Stimulated activated CD4-positive, alpha-beta T cell treated with anti-CD3 and anti-CD28 coated beads, TNF-alpha, amount 100 ng/mL, for 24 hours (primary cell): ENCODE measurements around the gene KBTBD2.
A peak's percentile ranks its signal among the peaks of the same experiment; 100 is the strongest.
"Not testable (repeated sequence)": the region's sequence is repeated elsewhere in the genome, so short reads cannot be mapped to it uniquely, and the experiment has no call there.

ENCODE experiments used
- DNase-seq, 3 experiments: peaks; one replicate each; pipeline ENCODE4 v3.0.0-alpha.2; 2020; ENCODE audit warnings: low read depth in 3 of 3

The KBTBD2 gene

GRCh38 chr7:32891043-32891799, at the start of gene KBTBD2:
KBTBD2 (minus strand) TSS chr7:32891760; CDS start chr7:32879604, 12,156 bp downstream.
- DNase-seq: peak; percentile 43 to 79 (median 50)

- DNase-seq: no peak
These were observed 49.6 kb upstream of the KBTBD2 start for GRCh38 chr7:32941181-32941580.

GRCh38 chr7:32937344-32938174, 46.0 kb upstream of the KBTBD2 start:
- DNase-seq: no peak

DNA sequence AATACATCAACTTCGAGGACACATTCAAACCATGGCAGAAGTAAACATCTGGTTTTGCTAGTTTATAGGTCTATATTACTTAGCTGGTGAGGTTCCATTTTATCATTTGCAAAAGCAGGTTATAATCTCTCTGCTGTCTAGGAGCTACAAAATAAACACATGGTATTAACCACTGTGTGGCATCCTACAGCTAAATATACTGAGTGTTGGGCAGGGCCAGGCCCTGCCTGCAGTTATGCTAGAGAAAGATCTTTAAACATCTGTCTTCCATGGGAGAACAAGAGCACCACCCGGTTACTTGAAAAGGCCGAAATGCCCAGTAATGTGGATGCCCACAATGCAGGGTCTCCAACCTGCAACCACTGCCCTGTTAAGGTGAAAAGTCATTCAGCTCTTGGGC, 45.1 kb upstream of the KBTBD2 start:
- DNase-seq: no peak

DNA sequence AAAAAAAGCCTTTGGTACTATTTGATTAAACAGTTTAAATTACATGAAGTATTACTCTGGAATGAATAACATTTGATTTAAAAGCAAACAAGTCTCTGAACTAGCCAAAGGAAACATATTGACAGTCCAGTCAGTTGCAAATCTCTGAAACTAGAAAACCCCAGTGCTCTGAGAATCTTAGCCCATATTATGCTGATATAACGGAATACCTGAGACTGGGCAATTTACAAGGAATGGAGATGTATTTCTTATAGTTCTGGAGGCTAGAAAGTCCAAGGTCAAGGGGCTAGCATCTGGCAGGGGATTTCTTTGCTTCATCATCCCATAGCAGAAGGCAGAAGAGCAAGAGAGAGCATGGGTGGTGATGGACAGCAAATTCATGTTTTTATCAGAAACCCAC, 44.0 kb upstream of the KBTBD2 start:
- DNase-seq: no peak

DNA sequence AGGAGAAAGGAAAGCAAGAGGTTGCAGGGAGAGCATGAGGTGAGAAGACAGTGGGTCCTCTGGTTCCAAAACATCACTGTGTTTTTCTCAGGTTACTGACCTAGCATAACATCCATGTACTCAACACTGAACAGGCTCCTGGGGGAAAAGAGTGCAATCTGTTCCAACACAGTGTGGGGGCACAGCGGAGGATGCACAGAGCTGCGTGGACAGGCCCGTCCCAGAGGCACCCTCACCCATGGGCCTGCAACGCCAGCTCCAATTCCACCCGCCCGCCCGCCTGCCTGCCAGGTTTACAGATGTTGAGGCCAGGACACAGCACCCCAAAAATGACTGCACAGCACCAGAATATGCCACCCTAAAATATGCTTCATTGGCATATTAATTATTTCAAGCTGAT, 38.8 kb upstream of the KBTBD2 start:
- no peak for DNase-seq

- no peak for DNase-seq
These were observed 38.0 kb upstream of the KBTBD2 start for GRCh38 chr7:32929430-32930143.

GRCh38 chr7:32928785-32929298, 37.3 kb upstream of the KBTBD2 start:
- DNase-seq: no peak

- no peak for DNase-seq
These were observed 30.3 kb upstream of the KBTBD2 start for GRCh38 chr7:32921896-32922295.

DNA sequence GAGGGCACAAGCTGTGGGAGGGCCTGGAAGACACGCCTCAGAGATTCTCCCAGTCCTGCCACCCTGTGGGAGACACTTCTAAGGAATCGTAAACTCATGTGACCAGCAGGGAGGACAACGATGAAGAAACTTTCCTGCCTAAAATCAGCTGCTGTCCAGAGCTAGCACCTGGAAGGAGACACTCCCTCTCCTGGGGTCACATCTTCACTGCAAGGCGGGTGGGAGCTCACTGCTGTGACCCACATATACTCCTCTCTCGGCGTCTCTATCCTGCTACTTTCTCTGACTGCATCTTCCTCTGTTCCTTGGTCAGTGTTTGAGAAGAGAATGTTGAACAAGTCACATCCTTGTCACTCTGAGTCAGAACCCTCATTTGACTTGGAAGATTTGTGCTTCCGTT, 25.4 kb upstream of the KBTBD2 start:
- not testable (repeated sequence) for DNase-seq

DNA sequence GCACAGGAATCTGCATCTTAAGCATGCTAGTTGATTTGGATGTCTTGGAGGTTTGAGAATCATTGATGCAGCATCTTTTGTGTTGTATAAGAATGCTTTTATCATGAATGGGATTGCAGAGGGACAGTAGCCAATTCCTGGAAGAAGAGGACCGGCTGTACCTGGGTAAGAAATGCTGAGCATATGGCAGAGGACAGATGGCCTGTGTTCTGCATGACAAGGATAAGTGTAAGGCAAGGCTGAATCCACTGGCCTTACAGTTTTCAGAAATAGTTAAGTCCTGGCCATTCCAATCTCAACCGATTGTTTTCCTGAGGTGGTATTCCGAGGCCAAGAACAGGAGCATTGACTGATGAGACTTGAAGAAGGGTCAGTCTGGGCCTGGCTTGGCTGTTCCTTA, 24.4 kb upstream of the KBTBD2 start:
- DNase-seq: no peak

- DNase-seq: no peak
These were observed 23.5 kb upstream of the KBTBD2 start for GRCh38 chr7:32915041-32915536.

DNA sequence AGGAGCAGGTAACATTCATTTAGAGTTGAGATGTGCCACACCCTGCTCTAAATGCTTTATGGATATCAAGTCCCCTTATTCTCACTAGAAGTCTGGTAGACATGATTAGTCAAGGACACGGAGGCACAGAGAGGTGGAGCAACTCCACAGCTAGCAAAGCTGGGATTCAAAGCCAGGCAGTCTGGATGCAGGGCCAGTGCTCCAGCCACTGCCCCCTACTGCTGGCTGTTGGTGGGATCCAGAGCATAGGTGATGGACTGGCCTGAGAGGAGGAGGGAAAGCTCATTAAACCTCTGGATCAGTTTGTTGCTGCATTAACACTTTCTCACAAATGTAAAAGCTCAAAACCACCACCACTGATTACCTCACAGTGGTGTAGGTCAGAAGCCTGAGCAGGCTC, 22.6 kb upstream of the KBTBD2 start:
- no peak for DNase-seq

- DNase-seq: no peak
These were observed 18.6 kb upstream of the KBTBD2 start for GRCh38 chr7:32910195-32910594.

DNA sequence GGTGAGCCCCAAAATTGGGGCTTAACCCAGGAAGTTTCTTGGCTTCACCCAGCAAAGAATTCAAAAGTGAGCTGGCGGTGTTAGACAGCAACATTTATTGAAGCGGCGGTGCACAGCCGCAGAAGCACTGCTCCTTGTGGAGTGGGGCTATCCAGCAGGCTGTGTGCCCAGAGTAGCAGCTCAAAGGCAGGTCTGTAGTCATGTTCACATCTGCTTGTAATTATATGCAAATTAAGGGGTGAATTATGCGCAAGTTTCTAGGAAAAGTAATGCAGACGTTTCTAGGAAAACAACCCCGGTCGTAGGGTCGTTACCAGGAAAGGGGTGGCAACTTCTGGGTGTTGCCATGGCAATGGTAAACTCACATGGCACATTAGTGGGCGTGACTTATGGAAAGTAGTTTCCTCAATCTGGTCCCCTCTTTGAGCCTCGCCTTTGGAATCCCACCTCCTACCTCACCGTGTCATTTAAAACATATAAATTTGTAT, 13.7 kb upstream of the KBTBD2 start:
- peak; percentile 38 to 62 (median 61) for DNase-seq

GRCh38 chr7:32901629-32902028, 10.1 kb upstream of the KBTBD2 start:
- no peak for DNase-seq

- no peak for DNase-seq
These were observed 9.0 kb upstream of the KBTBD2 start for GRCh38 chr7:32900433-32900995.

DNA sequence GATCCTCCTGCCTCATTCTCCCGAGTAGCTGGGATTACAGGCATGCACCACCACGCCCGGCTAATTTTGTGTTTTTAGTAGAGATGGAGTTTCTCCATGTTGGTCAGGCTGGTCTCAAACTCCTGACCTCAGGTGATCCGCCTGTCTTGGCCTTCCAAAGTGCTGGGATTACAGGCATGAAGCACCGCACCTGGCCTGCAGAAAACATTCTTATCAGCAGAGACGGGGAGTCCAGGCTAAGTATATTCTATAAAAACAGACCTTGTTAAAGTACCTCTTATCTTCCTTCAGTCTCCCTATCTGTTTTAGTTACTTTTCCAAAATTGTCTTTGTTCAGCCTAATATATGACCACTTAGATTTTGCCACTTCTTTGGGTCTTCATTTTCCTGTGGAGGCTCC, 5.8 kb upstream of the KBTBD2 start:
- DNase-seq: not testable (repeated sequence)

DNA sequence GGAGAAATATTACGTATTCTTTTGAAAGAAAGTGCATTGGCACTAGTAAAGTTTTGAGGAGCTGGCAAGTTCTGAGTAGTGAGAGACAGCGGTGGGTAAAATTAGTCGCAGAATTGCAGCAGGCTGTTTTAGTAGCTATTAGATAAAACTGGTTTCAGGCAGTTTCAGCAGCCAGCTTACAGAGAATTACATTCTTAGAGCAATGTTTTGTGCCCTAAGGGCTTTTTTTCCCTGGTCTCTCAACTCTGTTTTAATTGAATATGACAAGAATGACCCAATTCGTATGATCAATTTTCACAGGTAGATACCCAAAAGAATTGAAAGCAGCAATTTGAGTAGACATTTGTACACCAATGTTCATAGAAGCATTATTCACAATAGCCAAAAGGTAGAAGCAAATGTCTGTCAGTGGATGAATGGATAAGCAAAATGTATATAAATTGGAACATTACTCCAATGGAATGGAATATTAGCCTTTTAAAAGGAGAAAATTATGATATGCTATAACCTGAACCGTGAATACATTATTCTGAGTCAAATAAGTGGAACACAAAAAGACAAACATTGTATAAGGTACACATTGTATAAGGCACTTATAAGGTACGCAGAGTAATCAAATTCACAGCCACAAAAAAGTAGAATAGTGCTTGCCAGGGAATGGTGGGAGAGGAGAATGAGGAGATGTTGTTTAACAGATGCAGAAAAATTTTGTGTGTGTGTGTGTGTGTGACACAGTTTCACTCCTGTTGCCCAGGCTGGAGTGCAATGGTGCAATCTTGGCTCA, 5.2 kb upstream of the KBTBD2 start:
- DNase-seq: no peak

GRCh38 chr7:32894171-32894570, 2.6 kb upstream of the KBTBD2 start:
- no peak for DNase-seq

DNA sequence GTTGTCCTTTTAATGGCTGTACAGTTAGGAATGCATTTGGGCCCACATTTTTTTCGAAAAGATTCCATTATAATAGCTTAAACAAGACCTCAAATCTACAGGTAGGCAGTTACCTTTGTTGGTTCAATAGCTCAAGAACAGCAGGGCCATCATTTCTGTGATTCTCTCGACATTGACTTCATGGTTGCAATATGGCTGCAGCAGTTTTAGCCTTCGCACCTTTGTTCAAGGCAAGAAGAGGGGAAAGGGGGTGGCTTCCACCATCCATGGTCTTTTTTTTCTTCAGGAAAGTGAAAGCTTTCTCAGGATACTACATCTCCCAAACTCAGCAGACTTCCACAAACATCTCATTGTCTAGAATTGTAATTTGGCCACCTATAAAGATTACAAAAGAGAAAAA, 2.2 kb upstream of the KBTBD2 start:
- no peak for DNase-seq
